ENCODE measurements around the gene ST8SIA3. TPM values are rescaled to one million over a fixed set of nuclear protein-coding genes. Genes with fewer than 3 reads are reported as not detected.

The ST8SIA3 gene
- polyA plus RNA-seq, result 277 and 381 TPM in 2 replicates

GRCh38 chr18:57352271-57352701 is at the start of gene ST8SIA3:
Gene ST8SIA3 (plus strand): TSS chr18:57352557. CDS start chr18:57352847, 290 bp downstream.

Other genes starting within 250 kb of the ST8SIA3 start
- not detected in 2 replicates for gene BOD1L2, start 205.5 kb upstream of the ST8SIA3 start, polyA plus RNA-seq
- gene ONECUT2, start 82.8 kb downstream of the ST8SIA3 start, polyA plus RNA-seq, result 2.1 and 2.2 TPM in 2 replicates
- 9.1 and 15.5 TPM in 2 replicates for gene FECH, start 234.1 kb downstream of the ST8SIA3 start, polyA plus RNA-seq